Ishikawa (cell line): Measurements from ENCODE around the gene ZMYND11.

Experiments
- CEBPB ChIP-seq: IDR thresholded peaks from 2 replicates; pipeline ENCODE4 v1.6.1; 2012
- CREB1 ChIP-seq: IDR thresholded peaks from 2 replicates; pipeline ENCODE4 v1.6.1; 2012; ENCODE audit warnings: low read depth
- EGR1 ChIP-seq: IDR thresholded peaks from 2 replicates; pipeline ENCODE4 v1.6.1; 2012
- EP300 ChIP-seq: IDR thresholded peaks from 2 replicates; pipeline ENCODE4 v1.6.1; 2012; ENCODE audit warnings: borderline replicate concordance
- FOXM1 ChIP-seq: IDR thresholded peaks from 2 replicates; pipeline ENCODE4 v1.6.1; 2012; ENCODE audit warnings: low read depth, borderline replicate concordance
- MAX ChIP-seq: IDR thresholded peaks from 2 replicates; pipeline ENCODE4 v1.6.1; 2012
- NFIC ChIP-seq: IDR thresholded peaks from 2 replicates; pipeline ENCODE4 v1.6.1; 2012
- RAD21 ChIP-seq: IDR thresholded peaks from 2 replicates; pipeline ENCODE4 v1.6.1; 2012; ENCODE audit warnings: low read depth
- REST ChIP-seq: IDR thresholded peaks from 2 replicates; pipeline ENCODE4 v1.6.1; 2012; ENCODE audit warnings: low read depth, mild to moderate bottlenecking
- TAF1 ChIP-seq: IDR thresholded peaks from 2 replicates; pipeline ENCODE4 v1.6.1; 2012; ENCODE audit warnings: low read depth, mild to moderate bottlenecking
- TCF12 ChIP-seq: IDR thresholded peaks from 2 replicates; pipeline ENCODE4 v1.6.1; 2012; ENCODE audit warnings: low read depth
- TEAD4 ChIP-seq: IDR thresholded peaks from 2 replicates; pipeline ENCODE4 v1.6.1; 2012
- USF1 ChIP-seq: IDR thresholded peaks from 2 replicates; pipeline ENCODE4 v1.6.1; 2012
- YY1 ChIP-seq: IDR thresholded peaks from 2 replicates; pipeline ENCODE4 v1.6.1; 2012; ENCODE audit warnings: low read depth
- ZBTB7A ChIP-seq: IDR thresholded peaks from 2 replicates; pipeline ENCODE4 v1.6.1; 2012; ENCODE audit warnings: low read depth

Gene ZMYND11

GRCh38 chr10:154348-154747 is 19.1 kb downstream of the ZMYND11 start:
- TF ChIP-seq EP300 (no peak), RAD21 (no peak), CEBPB (no peak), TEAD4 (no peak), EGR1 (no peak), REST (no peak), NFIC (no peak)

- no peak for TF ChIP-seq NFIC
These were observed 32.1 kb downstream of the ZMYND11 start for GRCh38 chr10:167383-167782.

GRCh38 chr10:173741-174140 is 38.5 kb downstream of the ZMYND11 start:
- TF ChIP-seq TAF1 (no peak), EP300 (no peak), REST (no peak), YY1 (no peak), NFIC (no peak), USF1 (no peak), EGR1 (no peak), ZBTB7A (no peak), RAD21 (no peak), TEAD4 (no peak), CREB1 (no peak), TCF12 (no peak), FOXM1 (no peak), CEBPB (no peak), MAX (no peak)

GRCh38 chr10:176677-177076 is 41.4 kb downstream of the ZMYND11 start:
- no peak for TF ChIP-seq NFIC

GRCh38 chr10:178208-178607 is 43.0 kb downstream of the ZMYND11 start:
- TF ChIP-seq NFIC, result no peak
- TF ChIP-seq RAD21, result peak; percentile 57

- TF ChIP-seq ZBTB7A, result no peak
- TF ChIP-seq RAD21, result no peak
- no peak for TF ChIP-seq NFIC
- no peak for TF ChIP-seq FOXM1
- TF ChIP-seq CREB1, result no peak
- no peak for TF ChIP-seq TAF1
- TF ChIP-seq USF1, result no peak
- no peak for TF ChIP-seq TCF12
- no peak for TF ChIP-seq MAX
These were observed 43.5 kb downstream of the ZMYND11 start for GRCh38 chr10:178723-179122.

GRCh38 chr10:182441-183201 is 47.4 kb downstream of the ZMYND11 start:
- TF ChIP-seq TEAD4, result no peak
- no peak for TF ChIP-seq CREB1
- no peak for TF ChIP-seq TCF12
- no peak for TF ChIP-seq MAX
- TF ChIP-seq RAD21, result no peak
- TF ChIP-seq CEBPB, result no peak
- no peak for TF ChIP-seq TAF1
- no peak for TF ChIP-seq USF1
